ENCODE results near the gene CERCAM.

GRCh38 chr9:128390813-128391711 lies 29.6 kb upstream of the CERCAM start:
- TF ChIP-seq, protein P1, sequence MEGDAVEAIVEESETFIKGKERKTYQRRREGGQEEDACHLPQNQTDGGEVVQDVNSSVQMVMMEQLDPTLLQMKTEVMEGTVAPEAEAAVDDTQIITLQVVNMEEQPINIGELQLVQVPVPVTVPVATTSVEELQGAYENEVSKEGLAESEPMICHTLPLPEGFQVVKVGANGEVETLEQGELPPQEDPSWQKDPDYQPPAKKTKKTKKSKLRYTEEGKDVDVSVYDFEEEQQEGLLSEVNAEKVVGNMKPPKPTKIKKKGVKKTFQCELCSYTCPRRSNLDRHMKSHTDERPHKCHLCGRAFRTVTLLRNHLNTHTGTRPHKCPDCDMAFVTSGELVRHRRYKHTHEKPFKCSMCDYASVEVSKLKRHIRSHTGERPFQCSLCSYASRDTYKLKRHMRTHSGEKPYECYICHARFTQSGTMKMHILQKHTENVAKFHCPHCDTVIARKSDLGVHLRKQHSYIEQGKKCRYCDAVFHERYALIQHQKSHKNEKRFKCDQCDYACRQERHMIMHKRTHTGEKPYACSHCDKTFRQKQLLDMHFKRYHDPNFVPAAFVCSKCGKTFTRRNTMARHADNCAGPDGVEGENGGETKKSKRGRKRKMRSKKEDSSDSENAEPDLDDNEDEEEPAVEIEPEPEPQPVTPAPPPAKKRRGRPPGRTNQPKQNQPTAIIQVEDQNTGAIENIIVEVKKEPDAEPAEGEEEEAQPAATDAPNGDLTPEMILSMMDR (IDR thresholded peaks at IDR 0.05) = no peak
- TF ChIP-seq POLR2A (IDR thresholded peaks at IDR 0.05) = no peak

Data from esophagus squamous epithelium (tissue), 4 donors.